ENCODE data around the gene SCN3A.

The SCN3A gene

DNA sequence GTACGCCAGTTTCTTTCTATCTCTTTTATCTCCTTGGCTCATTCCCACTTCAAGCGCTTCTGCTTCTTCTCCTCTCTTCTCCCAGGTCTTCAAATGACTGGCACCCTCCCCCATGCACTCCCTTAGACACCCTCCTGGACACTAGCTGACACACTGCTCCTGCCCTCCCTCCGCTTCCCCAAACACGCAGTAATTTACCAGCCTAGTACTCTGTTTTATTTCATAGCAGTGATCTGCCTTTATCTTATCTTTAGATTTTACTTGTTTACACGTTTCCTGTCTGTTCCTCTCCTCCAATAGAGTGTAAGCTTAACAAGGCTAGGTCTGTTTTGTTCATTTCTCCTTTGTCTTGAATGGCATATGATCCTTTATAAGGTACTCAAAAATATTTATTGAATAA, 93.9 kb downstream of the SCN3A start:
- no peak for DNase-seq

DNA sequence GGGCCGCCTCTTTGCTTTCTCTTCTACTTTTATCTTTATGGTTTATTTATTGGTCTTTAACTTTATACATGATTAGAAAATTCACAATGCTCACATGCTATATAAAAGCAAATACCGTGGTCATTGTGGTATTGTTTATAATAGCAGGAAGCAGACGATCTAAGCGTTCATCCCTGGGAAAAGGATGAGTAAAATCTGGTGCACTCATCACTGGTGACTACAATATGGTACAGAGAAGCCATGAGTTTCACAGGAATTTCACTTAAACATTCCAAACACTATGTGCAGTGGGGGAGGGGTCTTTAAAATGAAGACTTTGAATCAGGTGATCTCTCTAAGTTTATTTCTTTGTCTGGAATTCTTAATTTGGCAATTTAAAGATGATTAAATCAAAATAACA, 97.9 kb downstream of the SCN3A start:
- DNase-seq, result no peak

GRCh38 chr2:165087933-165088901, 115.6 kb downstream of the SCN3A start:
- DNase-seq, result no peak

GRCh38 chr2:165086337-165086736, 117.5 kb downstream of the SCN3A start:
- DNase-seq, result no peak

GRCh38 chr2:165083326-165083725, 120.5 kb downstream of the SCN3A start:
- DNase-seq, result no peak

DNA sequence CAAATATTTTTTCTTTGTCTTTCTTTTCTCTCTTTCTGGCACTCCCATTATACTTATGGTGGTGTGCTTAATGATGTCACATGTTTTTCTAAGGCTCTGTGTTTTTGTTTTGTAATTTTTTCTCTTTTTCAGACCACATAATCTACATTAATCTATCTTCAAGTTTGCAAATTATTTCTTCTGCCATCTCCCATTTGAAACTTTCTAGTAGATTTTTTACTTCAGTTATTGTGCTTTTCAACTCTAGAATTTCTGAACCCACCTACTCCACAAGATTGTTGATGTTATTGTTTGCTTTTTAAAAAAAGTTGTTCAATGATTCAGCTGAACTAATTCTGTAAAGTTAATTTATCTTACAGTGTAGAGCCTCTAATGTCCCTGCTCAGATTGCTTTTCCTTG, 121.4 kb downstream of the SCN3A start:
- no peak for DNase-seq

DNA sequence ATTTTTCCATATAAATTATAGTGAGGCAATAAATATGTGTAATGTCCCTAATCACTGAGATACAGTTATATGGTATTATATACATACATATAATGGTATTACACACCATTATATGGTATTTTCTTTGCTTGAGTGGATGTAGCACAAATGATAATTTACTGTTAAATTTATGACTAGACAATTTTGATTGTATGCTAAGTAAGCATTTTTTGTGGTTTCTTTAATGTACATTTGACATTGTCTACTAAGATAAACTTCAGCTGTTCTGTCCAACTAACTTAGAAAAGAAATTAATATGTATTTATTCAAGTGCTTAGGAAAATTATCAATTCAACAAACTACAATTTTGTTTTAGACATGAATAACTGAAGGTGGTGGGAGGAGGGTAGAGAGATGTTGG, 122.6 kb downstream of the SCN3A start:
- no peak for DNase-seq

DNA sequence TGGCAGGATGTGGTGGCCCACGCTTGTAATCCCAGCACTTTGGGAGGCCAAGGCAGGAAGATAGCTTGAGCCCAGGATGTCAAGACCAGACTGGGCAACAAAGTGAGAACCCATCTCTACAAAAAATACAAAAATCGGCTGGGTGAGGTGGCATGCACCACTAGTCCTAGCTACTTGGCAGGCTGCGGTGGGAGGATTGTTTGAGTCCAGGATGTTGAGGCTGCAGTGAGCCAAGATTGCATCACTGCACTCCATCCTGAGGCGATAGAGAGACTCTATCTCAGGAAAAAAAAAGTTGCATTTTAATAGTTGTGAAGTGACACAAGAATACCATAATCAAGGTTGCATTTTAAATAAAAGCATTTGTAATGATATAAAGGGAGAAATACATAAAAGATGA, 124.4 kb downstream of the SCN3A start:
- no peak for DNase-seq

GRCh38 chr2:165078913-165079312, 124.9 kb downstream of the SCN3A start:
- DNase-seq, result no peak

- DNase-seq, result no peak
Measured at GRCh38 chr2:165074884-165075283, 129.0 kb downstream of the SCN3A start.

DNA sequence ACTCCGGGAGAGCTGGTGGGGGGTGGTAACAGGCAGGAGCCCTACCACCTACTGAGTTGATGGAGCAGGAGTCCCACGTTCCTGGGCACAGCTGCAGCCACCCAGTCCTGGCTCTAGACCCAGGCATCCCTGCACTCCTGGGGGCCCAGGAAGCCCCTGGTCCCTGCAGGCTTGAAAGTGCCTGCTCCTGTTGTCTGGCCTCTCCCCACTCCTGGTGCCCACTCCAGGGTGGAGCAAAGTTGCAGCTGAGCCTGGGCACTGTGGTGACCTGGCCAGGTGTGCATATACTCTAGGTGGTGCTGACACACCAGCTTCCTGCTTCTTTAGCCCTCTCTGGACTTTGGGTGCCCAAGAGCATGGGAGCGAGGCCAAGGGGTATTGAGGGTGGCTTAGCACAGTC, 129.5 kb downstream of the SCN3A start:
- DNase-seq, result no peak

- DNase-seq, result no peak
Measured at GRCh38 chr2:165070076-165070475, 133.8 kb downstream of the SCN3A start.

GRCh38 chr2:165069151-165069550, 134.7 kb downstream of the SCN3A start:
- DNase-seq, result no peak

GRCh38 chr2:165068487-165068757, 135.4 kb downstream of the SCN3A start:
- no peak for DNase-seq

GRCh38 chr2:165067643-165068486, 136.0 kb downstream of the SCN3A start:
- DNase-seq, result no peak

GRCh38 chr2:165064743-165065142, 139.1 kb downstream of the SCN3A start:
- DNase-seq, result no peak

DNA sequence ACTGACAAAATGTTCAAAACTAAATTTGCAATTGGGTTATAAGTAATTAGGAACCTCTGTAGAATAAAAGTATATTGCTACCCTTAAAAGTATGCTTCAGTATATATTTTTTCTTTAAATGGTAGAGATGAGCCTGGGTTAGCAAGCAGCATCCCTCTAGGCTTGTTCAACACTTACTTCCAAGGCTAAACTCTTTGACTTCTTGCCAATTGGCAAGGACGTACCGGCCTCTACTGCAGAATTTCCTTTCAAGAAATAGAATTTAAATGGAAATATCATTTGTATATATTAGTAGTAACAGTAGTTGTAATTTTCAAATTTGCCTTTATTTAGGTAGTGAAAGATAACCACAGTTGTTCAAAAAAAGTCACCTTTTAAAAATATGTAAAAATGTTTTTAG, 143.4 kb downstream of the SCN3A start:
- DNase-seq, result no peak

DNA sequence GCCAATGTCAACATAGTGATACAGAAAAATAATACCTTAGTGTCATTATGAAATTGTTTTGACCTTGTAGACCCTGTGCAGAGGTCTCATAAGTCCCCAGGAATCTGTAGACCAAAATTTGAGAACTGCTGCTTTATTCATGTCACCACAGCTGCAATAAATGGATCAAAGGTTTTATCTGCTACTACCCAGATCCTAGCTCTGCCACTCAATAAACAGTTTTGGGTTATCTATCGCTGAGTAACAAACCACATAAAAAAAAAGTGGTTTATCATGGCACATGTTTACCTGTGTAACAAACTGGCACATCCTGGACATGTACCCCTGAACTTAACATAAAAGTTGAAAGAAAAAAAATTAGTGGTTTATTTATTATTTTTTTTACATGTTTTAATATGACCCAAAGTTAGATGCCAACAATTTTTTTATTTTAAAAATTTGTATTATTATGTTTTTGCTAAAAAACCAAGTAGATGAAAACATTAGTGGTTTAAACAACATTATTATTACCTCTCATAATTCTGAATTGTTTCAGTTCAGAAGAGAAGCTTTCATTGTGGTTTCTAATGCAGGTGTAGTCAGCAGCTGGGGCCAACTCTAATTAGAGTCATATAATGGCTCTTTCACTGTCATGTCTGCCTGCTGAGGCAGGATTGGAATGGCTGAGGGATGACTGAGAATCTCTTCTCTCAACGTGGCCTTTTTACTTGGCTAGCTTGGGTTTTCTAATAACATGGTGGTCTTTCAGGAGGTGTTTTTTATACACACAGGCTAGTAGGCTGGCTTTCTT, 145.2 kb downstream of the SCN3A start:
- no peak for DNase-seq

DNA sequence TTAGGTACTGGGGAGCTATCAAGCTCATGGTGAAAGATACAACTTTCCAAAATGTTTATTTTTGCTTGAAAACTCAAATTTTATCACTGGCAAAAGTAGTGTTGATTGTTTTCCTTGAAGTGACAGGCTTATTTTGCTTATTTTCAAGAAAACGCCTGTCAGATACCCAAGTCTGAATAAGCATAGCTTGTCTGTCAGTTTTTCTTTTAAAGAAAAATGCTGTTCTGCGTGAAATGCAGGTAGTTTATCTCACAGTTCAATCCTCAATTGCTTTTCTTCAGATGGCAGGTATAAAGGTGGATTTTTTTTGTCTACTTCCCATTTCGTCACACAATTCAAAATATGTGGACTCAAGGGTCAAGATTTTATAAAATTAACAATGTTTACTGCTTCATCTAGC, 145.9 kb downstream of the SCN3A start:
- DNase-seq, result no peak

GRCh38 chr2:165057308-165057707, 146.5 kb downstream of the SCN3A start:
- DNase-seq, result no peak

DNA sequence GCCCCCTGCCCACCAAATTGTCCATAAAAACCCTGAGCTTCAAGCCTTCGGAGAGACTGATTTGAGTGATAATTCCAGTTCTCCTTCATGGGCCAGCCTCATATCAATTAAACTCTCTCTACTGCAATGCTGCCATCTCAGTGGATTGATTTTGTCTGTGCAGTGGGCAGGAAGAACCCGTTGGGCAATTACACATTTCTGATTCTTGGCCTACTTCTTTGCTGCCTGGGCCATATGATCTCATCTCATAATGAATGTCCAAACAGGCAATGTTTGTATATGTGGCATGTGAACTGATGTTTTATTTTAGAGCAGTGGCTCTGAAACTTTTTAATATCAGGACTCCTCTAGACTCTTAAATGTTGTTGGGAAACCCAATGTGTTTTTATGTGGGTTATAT, 147.3 kb downstream of the SCN3A start:
- no peak for DNase-seq

DNA sequence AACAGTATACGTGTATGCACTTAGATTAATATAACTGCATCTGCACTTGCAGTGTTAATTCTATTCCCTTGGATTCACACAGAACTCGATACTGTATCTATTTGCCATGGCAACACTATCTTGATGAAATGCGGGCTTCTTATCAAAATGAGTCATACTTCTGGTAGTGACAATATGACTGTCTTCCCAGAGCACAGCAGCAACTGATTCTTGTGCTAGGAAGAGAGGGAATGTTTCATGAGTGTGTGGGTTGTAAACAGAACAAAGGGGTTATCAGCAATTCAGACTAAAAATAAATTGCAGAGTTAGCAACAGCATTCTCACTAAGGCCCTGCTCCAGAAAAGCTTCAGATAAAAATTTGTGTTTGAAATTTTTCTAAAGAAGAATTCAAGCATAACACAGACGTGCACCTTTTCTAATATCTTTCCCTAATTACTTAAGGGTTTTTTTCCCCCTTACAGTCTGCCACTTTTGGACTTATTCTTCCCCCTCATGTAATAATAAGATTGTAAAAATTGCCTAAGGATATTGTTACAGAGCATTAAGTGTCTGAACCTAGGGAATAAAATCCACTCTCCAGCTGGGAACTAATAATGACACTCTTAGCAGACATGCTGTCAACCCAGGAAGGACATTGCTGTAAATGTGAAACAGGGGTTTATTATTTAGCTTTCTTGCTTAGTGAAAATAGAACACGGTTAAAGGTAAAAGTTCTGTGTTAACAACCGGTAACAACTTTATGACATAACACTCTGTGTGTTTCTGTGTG, 148.6 kb downstream of the SCN3A start:
- no peak for DNase-seq

- no peak for DNase-seq
Measured at GRCh38 chr2:165054652-165055051, 149.2 kb downstream of the SCN3A start.
